MM.1S (cell line): ENCODE results near the gene RACGAP1.

Experiments
- EZH2 ChIP-seq: fragments of 300-600 bp; sonication (generic); optimal IDR thresholded peaks from 2 replicates; pipeline ENCODE3; 2017; ENCODE audit warnings: low read depth, mild to moderate bottlenecking, antibody characterized with exemption, low read length, mixed read lengths
- EZH2phosphoT487 ChIP-seq: fragments of 300-600 bp; sonication (generic); IDR thresholded peaks from 2 replicates; pipeline ENCODE4 v1.6.1; 2018; ENCODE audit warnings: antibody characterized with exemption, low read length
- TF ChIP-seq, protein P1 (sequence below): fragments of 300-600 bp; sonication (generic); IDR thresholded peaks from 2 replicates; pipeline ENCODE4 v1.5.1; 2016; ENCODE audit warnings: antibody characterized with exemption, low read length, mixed read lengths

- TF ChIP-seq, protein P1, sequence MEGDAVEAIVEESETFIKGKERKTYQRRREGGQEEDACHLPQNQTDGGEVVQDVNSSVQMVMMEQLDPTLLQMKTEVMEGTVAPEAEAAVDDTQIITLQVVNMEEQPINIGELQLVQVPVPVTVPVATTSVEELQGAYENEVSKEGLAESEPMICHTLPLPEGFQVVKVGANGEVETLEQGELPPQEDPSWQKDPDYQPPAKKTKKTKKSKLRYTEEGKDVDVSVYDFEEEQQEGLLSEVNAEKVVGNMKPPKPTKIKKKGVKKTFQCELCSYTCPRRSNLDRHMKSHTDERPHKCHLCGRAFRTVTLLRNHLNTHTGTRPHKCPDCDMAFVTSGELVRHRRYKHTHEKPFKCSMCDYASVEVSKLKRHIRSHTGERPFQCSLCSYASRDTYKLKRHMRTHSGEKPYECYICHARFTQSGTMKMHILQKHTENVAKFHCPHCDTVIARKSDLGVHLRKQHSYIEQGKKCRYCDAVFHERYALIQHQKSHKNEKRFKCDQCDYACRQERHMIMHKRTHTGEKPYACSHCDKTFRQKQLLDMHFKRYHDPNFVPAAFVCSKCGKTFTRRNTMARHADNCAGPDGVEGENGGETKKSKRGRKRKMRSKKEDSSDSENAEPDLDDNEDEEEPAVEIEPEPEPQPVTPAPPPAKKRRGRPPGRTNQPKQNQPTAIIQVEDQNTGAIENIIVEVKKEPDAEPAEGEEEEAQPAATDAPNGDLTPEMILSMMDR, result no peak
- TF ChIP-seq EZH2 (no peak), EZH2phosphoT487 (no peak)
Observed at GRCh38 chr12:50058743-50059312, 33.5 kb upstream of the RACGAP1 start.
